ENCODE results near the gene SERPINA3.

DNA sequence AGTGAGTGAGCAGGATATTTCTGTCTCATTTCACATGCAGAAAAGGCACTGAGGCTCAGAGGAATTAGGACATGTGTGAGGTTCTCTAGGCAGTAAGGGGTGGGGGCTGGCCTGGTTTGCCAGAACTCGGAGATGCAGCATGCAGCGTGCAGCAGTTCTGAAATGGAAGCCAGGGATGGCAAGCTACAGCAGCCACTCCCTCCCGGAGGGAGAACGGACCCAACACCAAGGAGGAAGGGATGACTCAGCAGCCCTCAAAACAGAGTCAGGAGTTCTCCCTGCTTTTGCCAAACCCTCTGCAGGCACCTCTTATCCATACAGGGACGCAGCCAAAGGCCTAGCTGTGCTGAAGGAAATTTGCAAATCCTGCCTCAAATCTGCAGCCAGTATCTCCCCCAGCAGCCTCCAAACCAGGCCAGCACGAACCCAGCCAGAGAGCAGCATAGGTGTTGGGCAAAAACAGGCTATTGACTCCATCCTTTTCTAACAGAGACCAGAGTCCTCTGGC lies 10.3 kb upstream of the SERPINA3 start:
- TF ChIP-seq CTCF (IDR thresholded peaks at IDR 0.05) = no peak
- TF ChIP-seq POLR2A (IDR thresholded peaks at IDR 0.05) = no peak

Data from testis (tissue), 2 donors.